ENCODE results near the gene C4orf17. TPM values are rescaled to one million over a fixed set of nuclear protein-coding genes. Genes with fewer than 3 reads are reported as not detected.

Gene C4orf17
- polyA plus RNA-seq, 3 donors: not detected

GRCh38 chr4:99462875-99463464, 47.9 kb upstream of the C4orf17 start:
- no peaks in the 10 kb centered on the region for H3K36me3 Mint-ChIP-seq
- H3K27ac Mint-ChIP-seq: no peak overlapping the region
- Histone ChIP-seq H2AFZ (ENCODE audit: insufficient read depth, low read depth, low read length, poor library complexity, severe bottlenecking) (no peak overlapping the region), H3K4me2 (replicated peaks; ENCODE audit: extremely low read depth, low read length, poor library complexity, severe bottlenecking) (no peak overlapping the region), H3K9ac (ENCODE audit: insufficient read depth, low read length, poor library complexity, severe bottlenecking) (no peak overlapping the region), H3K27ac (ENCODE audit: low read depth in 1 of 2, low read length in 2 of 2) (no peak overlapping the region), H3K79me2 (ENCODE audit: insufficient read depth, low read length) (no peaks in the 10 kb centered on the region), H3K27me3 (ENCODE audit: control insufficient read depth in 2 of 2, insufficient read depth in 2 of 2, low read length in 2 of 2) (no peaks in the 10 kb centered on the region), H4K20me1 (ENCODE audit: insufficient read depth, low read length) (no peaks in the 10 kb centered on the region), H3K36me3 (replicated peaks in 1 of 2; ENCODE audit: control insufficient read depth in 1 of 2, insufficient read depth in 2 of 2, low read length in 2 of 2) (no peaks in the 10 kb centered on the region), H3K9me3 (replicated peaks in 1 of 2; ENCODE audit: control insufficient read depth in 1 of 2, insufficient read depth in 1 of 2, low read length in 2 of 2) (no peaks in the 10 kb centered on the region), H3K4me3 (replicated peaks in 1 of 3; ENCODE audit: low read depth in 2 of 3, low read length in 3 of 3) (no peak overlapping the region), H3K4me1 (ENCODE audit: control insufficient read depth in 1 of 2, insufficient read depth in 2 of 2, low read length in 2 of 2) (no peaks in the 10 kb centered on the region)
- WGBS (ENCODE audit: insufficient coverage): no CpG with 5 or more reads among the region's 4 CpGs
- intact Hi-C loops (cut with micrococcal nuclease): no loop called here
- peaks cover 4 to 7% (median 4%) of the 10 kb centered on the region in 3 donors for H3K27me3 Mint-ChIP-seq (ENCODE audit: low read depth in 3 of 3)
- TF ChIP-seq, protein P1, sequence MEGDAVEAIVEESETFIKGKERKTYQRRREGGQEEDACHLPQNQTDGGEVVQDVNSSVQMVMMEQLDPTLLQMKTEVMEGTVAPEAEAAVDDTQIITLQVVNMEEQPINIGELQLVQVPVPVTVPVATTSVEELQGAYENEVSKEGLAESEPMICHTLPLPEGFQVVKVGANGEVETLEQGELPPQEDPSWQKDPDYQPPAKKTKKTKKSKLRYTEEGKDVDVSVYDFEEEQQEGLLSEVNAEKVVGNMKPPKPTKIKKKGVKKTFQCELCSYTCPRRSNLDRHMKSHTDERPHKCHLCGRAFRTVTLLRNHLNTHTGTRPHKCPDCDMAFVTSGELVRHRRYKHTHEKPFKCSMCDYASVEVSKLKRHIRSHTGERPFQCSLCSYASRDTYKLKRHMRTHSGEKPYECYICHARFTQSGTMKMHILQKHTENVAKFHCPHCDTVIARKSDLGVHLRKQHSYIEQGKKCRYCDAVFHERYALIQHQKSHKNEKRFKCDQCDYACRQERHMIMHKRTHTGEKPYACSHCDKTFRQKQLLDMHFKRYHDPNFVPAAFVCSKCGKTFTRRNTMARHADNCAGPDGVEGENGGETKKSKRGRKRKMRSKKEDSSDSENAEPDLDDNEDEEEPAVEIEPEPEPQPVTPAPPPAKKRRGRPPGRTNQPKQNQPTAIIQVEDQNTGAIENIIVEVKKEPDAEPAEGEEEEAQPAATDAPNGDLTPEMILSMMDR (IDR thresholded peaks at IDR 0.05): peak; percentile 71
- DNase-seq: peak; percentile 0 to 14 (median 14)
- H3K9me3 Mint-ChIP-seq: no peaks in the 10 kb centered on the region
- no peak overlapping the region for H3K4me3 Mint-ChIP-seq
- H3K4me1 Mint-ChIP-seq: no peaks in the 10 kb centered on the region

DNA sequence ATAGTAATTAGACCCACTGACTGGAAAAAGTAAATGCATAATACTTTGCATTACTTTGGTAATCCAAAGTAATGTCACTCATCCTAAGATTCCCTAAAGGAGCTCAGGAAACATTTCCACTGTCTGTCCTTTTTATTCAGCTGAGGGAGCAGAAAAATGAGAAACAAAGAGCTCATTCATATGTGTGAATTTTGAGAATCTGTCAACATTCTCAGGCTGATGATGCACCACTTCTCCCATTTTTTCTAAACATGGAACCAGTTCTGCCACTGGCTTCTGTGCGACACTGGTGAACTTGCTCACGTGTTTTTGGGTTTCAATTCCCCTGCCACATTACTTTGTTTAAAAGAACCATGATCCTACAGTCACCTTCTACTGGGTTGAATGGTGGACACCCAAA, 47.3 kb upstream of the C4orf17 start:
- Mint-ChIP-seq H3K27ac (no peak overlapping the region), H3K27me3 (ENCODE audit: low read depth in 3 of 3) (peaks cover 4 to 7% (median 4%) of the 10 kb centered on the region in 3 donors), H3K4me3 (no peak overlapping the region), H3K4me1 (no peaks in the 10 kb centered on the region), H3K36me3 (no peaks in the 10 kb centered on the region), H3K9me3 (no peaks in the 10 kb centered on the region)
- TF ChIP-seq, protein P1 (IDR thresholded peaks at IDR 0.05): no peak
- Histone ChIP-seq H3K9me3 (replicated peaks in 1 of 2; ENCODE audit: control insufficient read depth in 1 of 2, insufficient read depth in 1 of 2, low read length in 2 of 2) (no peaks in the 10 kb centered on the region), H3K36me3 (replicated peaks in 1 of 2; ENCODE audit: control insufficient read depth in 1 of 2, insufficient read depth in 2 of 2, low read length in 2 of 2) (no peaks in the 10 kb centered on the region), H3K4me1 (ENCODE audit: control insufficient read depth in 1 of 2, insufficient read depth in 2 of 2, low read length in 2 of 2) (no peaks in the 10 kb centered on the region), H3K79me2 (ENCODE audit: insufficient read depth, low read length) (no peaks in the 10 kb centered on the region), H3K4me3 (replicated peaks in 1 of 3; ENCODE audit: low read depth in 2 of 3, low read length in 3 of 3) (no peak overlapping the region), H3K27ac (ENCODE audit: low read depth in 1 of 2, low read length in 2 of 2) (no peak overlapping the region), H3K9ac (ENCODE audit: insufficient read depth, low read length, poor library complexity, severe bottlenecking) (no peak overlapping the region), H3K4me2 (replicated peaks; ENCODE audit: extremely low read depth, low read length, poor library complexity, severe bottlenecking) (no peak overlapping the region), H4K20me1 (ENCODE audit: insufficient read depth, low read length) (no peaks in the 10 kb centered on the region), H3K27me3 (ENCODE audit: control insufficient read depth in 2 of 2, insufficient read depth in 2 of 2, low read length in 2 of 2) (no peaks in the 10 kb centered on the region), H2AFZ (ENCODE audit: insufficient read depth, low read depth, low read length, poor library complexity, severe bottlenecking) (no peak overlapping the region)
- DNase-seq: no peak
- WGBS (ENCODE audit: insufficient coverage): 80% methylated on average over 1 of the region's 2 CpGs
- intact Hi-C loops (cut with micrococcal nuclease): no loop called here

All from CD14-positive monocyte (primary cell).